RCC 7860 (cell line): ENCODE data around the gene STARD8.
"Not testable (repeated sequence)": the region's sequence is repeated elsewhere in the genome, so short reads cannot be mapped to it uniquely, and the experiment has no call there.

Source experiments
- DNase-seq: peaks from one replicate; pipeline ENCODE4 v3.0.0-alpha.2; 2015; ENCODE audit warnings: low spot score
- FAIRE-seq: peaks from 2 replicates; lab custom pipeline; 2012; peaks lifted over from hg19 to GRCh38; lab: Jason Lieb, UNC

Gene STARD8

GRCh38 chrX:68654693-68655092, 7.2 kb downstream of the STARD8 start:
- FAIRE-seq (no peak), DNase-seq (no peak)

- FAIRE-seq, DNase-seq: not testable (repeated sequence)
These were observed 9.0 kb downstream of the STARD8 start for GRCh38 chrX:68656473-68656872.

GRCh38 chrX:68658530-68658929, 11.1 kb downstream of the STARD8 start:
- DNase-seq (no peak), FAIRE-seq (no peak)

DNA sequence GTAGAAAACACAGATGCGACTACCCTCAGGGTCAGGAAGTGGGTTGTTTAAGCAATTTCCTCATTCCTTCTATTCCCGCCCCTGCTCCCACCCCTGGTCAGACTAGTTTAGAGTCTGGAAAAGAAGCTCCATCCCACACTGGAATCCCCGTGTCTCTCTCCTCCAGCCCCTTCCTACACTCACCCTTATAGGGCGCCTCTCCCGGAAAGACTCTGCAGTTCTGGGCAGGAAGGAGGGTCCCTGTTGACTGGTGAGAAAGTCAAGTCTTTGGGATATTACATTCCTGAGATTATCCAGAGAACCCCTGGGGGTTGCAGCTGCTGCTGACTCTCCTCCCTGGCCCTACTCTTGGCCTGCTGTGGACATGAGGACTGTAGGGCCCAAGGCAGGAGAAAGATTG, 11.9 kb downstream of the STARD8 start:
- DNase-seq, result no peak
- FAIRE-seq, result no peak

DNA sequence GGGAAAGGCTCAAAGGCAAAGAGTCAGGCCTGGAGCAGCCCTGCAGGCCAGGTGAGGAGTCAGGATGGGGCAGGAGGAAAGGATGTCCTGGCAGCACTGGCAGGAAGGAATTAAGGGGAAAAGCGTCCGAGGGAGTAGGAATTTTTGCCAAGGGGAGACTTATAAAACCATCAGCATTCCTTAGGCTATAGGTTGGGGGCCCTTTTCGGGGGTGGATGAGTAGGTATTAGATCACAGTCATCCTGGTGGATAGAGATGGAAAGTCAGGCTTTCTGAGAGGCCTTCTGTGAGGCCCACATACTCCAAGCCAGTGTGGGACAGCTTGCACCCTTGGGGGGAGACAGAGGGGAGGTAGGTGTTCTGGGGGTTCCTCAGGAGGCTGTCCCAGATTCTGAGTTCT, 12.3 kb downstream of the STARD8 start:
- DNase-seq (no peak), FAIRE-seq (no peak)

GRCh38 chrX:68660746-68661145, 13.3 kb downstream of the STARD8 start:
- FAIRE-seq (no peak), DNase-seq (no peak)

GRCh38 chrX:68665502-68665901, 18.0 kb downstream of the STARD8 start:
- FAIRE-seq (no peak), DNase-seq (no peak)

GRCh38 chrX:68666580-68666979, 19.1 kb downstream of the STARD8 start:
- FAIRE-seq (no peak), DNase-seq (no peak)

DNA sequence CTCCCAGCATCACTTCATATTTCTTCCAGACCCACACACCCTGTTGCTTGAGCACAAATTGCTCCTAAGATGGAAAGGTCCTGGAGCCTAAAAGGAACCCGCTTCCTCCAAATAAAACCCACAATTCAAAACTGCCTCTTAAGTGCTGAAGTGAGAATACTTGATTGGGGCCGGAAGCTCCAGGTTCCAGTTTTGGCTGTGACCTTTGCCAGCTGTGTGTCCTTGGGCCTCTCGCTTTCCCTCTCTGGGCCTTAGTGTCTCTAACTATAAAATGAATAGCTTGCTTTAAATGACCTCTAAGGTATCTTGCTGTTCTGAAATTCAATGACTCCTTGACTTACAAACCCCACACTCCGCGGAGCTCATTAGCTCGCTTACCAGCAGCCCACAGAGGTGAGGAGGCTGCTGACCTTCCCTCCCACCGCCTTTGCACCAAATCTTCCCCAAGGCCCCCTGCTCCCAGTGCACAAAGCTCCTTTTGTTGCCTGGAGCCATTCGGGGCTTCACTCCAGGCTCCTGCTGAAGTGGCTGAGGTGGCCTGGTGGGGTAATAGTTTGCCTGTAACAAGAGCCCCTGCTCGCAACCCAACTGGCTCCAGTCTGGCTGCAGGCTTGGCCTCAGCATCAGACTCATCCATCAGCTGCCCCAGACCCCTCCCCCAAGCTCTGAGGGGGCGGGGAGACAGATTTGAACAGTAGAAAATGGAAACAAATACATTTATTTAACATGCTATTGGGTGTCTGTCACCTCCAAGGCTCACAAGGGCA, 21.8 kb downstream of the STARD8 start:
- DNase-seq (no peak), FAIRE-seq (no peak)

- FAIRE-seq (no peak), DNase-seq (no peak)
These were observed 22.4 kb downstream of the STARD8 start for GRCh38 chrX:68669871-68670270.

DNA sequence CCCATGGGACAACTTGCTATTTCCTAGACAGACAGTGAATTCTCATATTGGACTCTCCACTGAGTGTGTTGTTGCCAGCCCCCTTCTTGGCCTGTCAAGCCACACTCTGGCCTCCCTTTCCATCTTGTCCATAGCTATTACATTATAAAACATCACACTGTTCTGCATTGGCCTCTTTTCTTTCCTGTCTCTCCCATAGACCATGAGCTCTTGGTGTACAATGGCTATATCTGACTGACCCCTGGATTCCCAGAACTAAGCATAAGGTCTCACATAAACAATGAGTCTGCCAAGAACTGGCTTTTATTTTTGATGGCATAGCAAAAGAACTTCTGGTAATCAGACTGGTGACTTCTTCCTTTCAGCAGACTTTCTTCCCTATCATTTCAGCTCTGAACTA, 23.8 kb downstream of the STARD8 start:
- DNase-seq (no peak), FAIRE-seq (no peak)

DNA sequence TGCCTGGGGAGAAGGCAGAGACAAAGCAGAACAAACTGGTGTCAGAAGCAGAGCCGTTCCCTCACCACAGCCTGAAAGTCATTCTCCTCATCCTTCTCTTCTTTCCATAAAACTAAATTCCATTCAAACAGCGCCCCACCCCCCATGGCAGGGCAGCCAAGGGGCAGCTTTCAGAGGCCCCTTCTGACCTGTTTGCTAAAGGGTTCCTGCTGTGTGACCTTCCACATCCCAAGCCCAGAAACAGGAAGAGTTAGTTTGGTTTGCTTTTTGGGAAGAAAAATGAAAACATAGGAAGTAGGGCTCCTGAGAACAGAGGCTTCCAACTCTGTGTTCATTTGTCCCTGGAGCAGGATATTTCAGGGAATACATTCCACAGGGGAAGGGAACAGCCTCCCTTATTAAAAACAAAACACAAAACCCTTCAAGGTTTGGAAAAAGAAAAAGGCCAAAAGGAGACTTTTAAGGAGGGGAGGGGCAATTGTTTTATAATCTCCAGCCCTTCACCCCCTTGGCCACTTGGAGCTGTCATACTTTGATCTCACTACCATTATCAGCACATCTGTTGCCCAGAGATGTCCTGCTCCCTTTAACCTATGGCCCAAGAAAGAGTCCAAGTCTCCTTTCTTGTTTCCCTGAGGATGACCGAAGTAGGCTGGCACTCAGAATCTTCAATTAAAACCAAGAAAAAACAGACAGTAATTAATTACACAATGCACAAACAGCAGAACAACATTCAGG, 25.3 kb downstream of the STARD8 start:
- DNase-seq, result no peak
- FAIRE-seq, result no peak

DNA sequence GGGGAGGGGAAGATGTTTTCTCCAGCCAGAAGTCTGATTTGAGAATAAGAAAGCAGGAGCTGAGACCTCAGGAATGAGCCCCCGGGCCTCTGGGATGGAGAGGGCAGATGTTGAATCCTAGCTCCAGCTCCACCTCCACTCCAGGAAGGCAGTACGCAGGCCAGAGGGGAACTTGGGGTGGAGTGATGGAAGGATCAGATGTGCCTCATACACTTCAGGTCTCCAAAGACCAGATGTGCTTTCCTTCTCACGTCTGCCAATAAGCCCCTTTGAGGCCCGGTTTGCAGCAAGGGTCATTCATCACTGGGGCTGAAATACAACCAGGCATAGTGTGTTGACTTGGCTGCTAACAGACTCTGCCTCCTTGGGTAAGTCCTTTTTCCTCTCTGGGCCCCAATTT, 28.1 kb downstream of the STARD8 start:
- FAIRE-seq (no peak), DNase-seq (no peak)

DNA sequence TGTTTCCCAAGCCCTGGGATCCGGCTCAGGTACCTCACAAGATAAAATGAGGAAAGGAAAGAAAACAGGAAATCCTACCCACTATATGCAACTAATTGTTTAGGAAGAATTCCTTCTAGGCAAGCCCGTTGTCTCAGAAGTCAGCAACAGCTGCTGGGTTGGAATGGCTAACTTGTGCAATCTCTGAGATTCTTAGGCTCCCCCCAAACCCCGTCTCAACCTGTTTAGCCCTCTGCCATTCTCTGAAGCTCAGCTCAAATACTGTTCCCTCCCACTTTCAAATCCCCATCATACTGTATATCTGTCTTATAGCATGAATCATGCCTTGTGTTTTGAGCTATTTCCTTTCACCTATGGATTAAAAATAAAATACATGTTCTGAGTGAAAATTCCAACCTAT, 28.9 kb downstream of the STARD8 start:
- no peak for DNase-seq
- FAIRE-seq, result no peak

- FAIRE-seq (no peak), DNase-seq (no peak)
These were observed 30.5 kb downstream of the STARD8 start for GRCh38 chrX:68677998-68678397.

- FAIRE-seq, result peak; percentile 99
- DNase-seq, result peak; percentile 85
These were observed 34.0 kb downstream of the STARD8 start for GRCh38 chrX:68681443-68681941.

GRCh38 chrX:68682790-68683189, 35.3 kb downstream of the STARD8 start:
- FAIRE-seq (no peak), DNase-seq (no peak)

- DNase-seq, result no peak
- no peak for FAIRE-seq
These were observed 36.1 kb downstream of the STARD8 start for GRCh38 chrX:68683580-68683979.

GRCh38 chrX:68684291-68684918, 36.9 kb downstream of the STARD8 start:
- FAIRE-seq (no peak), DNase-seq (no peak)

DNA sequence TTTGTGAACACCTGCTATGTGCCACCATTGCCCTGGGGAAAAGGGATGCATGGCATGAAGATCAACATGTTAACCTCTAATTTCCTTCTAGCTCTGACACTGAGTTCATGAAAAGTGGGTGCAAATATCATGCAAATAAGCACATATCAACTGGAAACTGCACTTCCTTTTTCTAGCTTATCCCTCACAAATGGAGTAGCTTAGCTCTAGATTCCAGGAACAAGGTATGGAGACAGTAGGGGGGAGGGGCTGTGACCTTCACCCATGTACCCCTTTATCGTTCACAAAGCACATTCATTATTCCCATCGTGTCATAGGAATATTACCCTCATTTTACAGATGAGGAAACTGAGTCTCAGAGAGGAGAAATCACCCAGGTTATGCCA, 37.4 kb downstream of the STARD8 start:
- DNase-seq (no peak), FAIRE-seq (no peak)

DNA sequence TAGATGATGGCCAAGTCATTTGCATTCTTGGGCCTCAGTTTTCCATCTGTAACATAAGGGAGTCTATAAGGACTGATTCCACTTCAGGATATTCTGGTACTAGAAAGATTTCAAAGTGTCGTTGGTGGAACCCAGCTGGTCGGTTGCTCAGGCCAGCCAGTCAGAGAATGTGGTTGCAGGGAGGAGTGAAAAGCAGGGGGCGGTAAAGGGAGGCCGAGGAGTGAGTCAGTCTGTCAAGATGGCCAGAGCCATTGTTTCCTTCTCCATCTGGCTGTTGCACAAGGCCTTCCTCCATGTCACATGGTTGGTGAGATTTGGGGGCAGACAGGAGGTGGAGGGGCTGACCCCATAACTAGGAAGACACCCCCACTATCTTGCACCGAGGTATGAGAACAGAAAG, 38.2 kb downstream of the STARD8 start:
- FAIRE-seq (no peak), DNase-seq (no peak)
